ENCODE data around the gene SLC5A10.

The SLC5A10 gene

DNA sequence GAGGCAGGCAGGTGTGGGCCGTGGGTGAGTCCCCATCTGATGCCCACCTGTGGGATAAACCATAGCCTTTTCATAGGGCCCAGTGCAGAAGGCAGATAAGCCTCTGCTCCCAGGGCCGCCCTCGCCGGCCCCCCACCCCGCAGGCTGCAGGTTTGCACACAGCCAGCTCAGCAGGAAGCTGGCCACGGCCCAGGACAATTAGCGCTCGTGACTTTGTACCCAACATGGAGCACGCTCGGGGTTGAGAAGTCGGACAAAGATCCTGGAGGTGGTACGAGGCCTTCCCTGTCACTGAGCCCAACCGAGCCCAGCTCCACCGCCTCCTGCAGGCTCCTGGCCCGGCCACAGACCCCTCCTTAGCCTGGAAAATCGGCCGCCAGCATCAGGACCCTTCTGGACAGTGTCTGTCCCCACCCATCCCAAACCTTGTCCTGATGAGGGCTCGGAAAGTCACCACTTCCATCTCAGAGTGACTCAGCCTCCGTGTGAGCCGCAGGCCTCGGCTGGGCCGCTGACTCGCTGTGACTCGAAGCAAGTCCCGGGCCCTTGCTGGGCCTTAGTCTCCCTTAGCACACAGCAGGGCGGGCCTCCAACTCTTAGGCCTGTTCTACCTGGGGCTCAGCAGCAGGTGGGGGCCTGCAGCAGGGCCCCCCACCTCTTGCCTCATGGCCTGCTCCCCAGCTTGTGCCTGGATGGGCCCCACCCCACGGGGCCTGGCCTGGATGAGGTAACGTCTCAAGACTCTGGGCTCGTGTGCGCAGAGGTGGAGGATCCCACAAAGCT lies 29.9 kb downstream of the SLC5A10 start:
- Histone ChIP-seq H3K4me1 (no peaks in the 10 kb centered on the region), H3K27me3 (no peaks in the 10 kb centered on the region), H3K27ac (no peak overlapping the region), H3K9me3 (no peaks in the 10 kb centered on the region), H3K36me3 (peaks cover 15 to 60% (median 15%) of the 10 kb centered on the region in 3 donors), H3K4me3 (no peak overlapping the region)
- DNase-seq, result no peak
- intact Hi-C loops (cut with DNase I; ENCODE audit: low total_unique reads), result no loop called here
- TF ChIP-seq, protein P1, sequence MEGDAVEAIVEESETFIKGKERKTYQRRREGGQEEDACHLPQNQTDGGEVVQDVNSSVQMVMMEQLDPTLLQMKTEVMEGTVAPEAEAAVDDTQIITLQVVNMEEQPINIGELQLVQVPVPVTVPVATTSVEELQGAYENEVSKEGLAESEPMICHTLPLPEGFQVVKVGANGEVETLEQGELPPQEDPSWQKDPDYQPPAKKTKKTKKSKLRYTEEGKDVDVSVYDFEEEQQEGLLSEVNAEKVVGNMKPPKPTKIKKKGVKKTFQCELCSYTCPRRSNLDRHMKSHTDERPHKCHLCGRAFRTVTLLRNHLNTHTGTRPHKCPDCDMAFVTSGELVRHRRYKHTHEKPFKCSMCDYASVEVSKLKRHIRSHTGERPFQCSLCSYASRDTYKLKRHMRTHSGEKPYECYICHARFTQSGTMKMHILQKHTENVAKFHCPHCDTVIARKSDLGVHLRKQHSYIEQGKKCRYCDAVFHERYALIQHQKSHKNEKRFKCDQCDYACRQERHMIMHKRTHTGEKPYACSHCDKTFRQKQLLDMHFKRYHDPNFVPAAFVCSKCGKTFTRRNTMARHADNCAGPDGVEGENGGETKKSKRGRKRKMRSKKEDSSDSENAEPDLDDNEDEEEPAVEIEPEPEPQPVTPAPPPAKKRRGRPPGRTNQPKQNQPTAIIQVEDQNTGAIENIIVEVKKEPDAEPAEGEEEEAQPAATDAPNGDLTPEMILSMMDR (IDR thresholded peaks at IDR 0.05), result no peak

DNA sequence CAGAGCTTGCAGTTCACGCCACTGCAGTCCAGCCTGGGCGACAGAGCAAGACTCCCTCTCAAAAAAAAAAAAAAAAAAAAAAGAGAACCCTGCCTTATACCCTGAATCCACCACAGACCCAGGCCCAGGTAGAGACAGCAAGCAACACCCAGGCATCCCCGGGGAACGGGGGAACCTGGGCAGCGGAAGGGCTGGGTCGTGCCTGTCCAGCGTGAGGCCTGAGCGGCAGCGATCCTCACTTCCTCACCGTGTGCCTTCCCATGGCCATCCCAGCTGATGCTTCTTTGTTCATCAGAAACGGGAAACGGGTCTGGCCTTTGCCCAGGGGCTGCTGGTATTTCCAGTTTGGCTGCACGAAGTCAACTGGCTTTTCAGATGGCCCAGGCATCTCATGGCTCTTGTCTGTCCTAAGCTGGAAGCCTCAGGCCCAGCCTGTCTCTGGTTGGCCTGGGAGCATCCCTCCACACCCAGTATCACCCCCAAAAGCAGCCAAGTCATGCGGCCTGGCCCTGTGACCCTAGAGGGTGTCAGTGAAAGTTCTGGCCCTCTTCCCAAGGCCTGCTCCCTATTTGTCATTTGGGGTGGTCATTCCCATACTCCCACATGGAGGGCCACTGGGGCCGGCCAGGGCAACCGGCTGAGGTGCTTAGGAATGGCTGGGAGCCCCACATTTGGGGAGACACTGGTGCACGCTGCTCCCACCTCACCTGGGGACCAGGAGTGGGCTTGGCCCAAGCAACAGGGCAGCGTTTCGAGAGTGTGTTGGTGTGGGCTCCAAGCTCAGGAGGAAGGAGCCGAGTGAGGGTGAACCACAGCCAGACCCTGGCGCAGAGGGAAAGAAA lies 32.5 kb downstream of the SLC5A10 start:
- DNase-seq, result no peak
- intact Hi-C loops (cut with DNase I; ENCODE audit: low total_unique reads), result no loop called here
- Histone ChIP-seq H3K36me3 (peaks cover 0 to 49% (median 10%) of the 10 kb centered on the region in 3 donors), H3K27ac (no peak overlapping the region), H3K4me3 (no peak overlapping the region), H3K27me3 (no peaks in the 10 kb centered on the region), H3K4me1 (no peaks in the 10 kb centered on the region), H3K9me3 (no peaks in the 10 kb centered on the region)
- TF ChIP-seq, protein P1 (IDR thresholded peaks at IDR 0.05), result no peak

DNA sequence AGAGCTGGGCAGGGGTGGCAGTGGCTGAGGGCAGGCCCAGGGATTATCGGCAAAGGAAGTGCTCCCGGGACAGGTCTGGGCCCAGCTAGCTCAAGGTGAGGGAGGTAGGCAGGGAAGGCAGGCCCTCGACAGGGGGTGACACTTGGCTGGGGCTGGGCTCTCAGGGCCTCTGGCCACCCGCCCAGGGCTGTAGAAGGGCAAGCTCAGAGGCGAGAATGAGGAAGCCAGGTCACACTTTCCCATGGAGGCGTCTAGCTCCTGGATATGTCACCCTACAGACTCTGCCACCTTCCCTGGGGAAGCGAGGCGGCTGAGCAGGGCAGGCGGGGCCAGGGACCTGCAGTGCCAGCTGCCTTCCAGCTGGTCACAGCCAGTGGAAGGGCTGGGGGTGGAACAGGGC lies 33.5 kb downstream of the SLC5A10 start:
- DNase-seq, result no peak
- TF ChIP-seq, protein P1 (IDR thresholded peaks at IDR 0.05), result no peak
- H3K27ac ChIP-seq, result no peak overlapping the region
- no peaks in the 10 kb centered on the region for H3K4me1 ChIP-seq
- peaks cover 0 to 46% (median 10%) of the 10 kb centered on the region in 3 donors for H3K36me3 ChIP-seq
- H3K9me3 ChIP-seq, result no peaks in the 10 kb centered on the region
- no peaks in the 10 kb centered on the region for H3K27me3 ChIP-seq
- no peak overlapping the region for H3K4me3 ChIP-seq
- intact Hi-C loops (cut with DNase I; ENCODE audit: low total_unique reads), result no loop called here

DNA sequence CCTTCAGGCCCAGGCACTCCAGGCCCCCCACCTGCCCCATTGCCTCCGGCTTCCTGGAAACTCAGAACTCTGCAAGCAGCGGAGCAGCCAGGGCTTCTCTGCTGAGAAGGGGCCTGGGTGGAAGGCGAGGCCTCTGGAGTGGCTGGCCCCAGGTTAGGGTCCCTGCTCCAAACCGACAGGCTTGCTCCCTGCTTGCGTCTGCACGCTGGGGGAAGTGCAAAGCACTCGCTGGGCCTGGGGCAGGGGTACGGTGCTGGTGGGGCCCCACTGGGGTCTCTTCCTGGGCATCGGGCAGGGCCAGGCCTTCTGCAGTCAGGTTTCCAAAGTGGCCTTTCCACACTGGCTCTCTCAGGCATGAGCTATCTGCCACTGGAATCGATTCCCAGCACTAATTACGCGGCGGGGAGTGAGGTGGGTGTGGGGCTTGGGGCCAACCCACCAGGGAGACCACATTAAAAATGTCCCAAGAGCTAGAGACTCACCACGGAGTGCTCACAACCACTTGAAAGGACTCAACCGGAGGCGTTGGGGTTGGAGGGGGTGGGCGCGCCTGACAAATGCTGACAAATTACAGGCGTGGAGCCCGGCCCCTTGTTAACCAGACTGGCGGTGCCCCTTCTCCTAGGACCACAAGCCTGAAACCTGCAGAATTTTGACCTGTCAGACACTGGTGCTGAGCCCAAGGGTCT lies 34.7 kb downstream of the SLC5A10 start:
- Histone ChIP-seq H3K27ac (no peak overlapping the region), H3K4me1 (no peaks in the 10 kb centered on the region), H3K4me3 (no peak overlapping the region), H3K9me3 (no peaks in the 10 kb centered on the region), H3K27me3 (no peaks in the 10 kb centered on the region), H3K36me3 (peaks cover 0 to 46% (median 10%) of the 10 kb centered on the region in 3 donors)
- intact Hi-C loops (cut with DNase I; ENCODE audit: low total_unique reads), result no loop called here
- TF ChIP-seq, protein P1 (IDR thresholded peaks at IDR 0.05), result no peak
- no peak for DNase-seq

DNA sequence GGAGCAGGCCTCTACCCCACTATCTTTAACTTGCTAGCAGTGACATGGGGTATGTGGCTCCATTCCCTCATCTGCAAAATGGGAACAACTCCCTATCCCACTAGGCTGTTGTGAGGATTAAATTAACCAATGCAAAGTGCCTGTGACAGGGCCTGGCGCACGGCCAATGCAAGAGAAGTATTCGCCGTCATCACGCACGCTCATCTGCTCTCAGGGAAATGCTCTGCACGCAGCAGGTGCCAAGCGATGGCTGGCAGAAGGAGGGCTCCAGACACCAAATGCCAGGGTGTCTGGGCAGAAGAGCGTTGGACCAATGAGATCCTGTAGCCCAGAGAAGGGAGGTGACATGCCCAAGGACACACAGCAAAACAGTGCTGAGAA lies 35.3 kb downstream of the SLC5A10 start:
- Histone ChIP-seq H3K9me3 (no peaks in the 10 kb centered on the region), H3K4me3 (no peak overlapping the region), H3K36me3 (peaks cover 0 to 46% (median 10%) of the 10 kb centered on the region in 3 donors), H3K4me1 (no peaks in the 10 kb centered on the region), H3K27ac (no peak overlapping the region), H3K27me3 (no peaks in the 10 kb centered on the region)
- DNase-seq, result no peak
- TF ChIP-seq, protein P1 (IDR thresholded peaks at IDR 0.05), result no peak
- intact Hi-C loops (cut with DNase I; ENCODE audit: low total_unique reads), result no loop called here

Data from tibial artery (tissue), 4 donors.